K562 (cell line): ENCODE measurements around the gene ANO1. TPM values are rescaled to one million over a fixed set of nuclear protein-coding genes. Genes with fewer than 3 reads are reported as not detected.

Source experiments
- ATAC-seq: fragments of 200-7000 bp; cut with Tn5 transposase; 3 replicates; pipeline ENCODE4 v1.9.1; 2020; ENCODE audit warnings: moderate library complexity
- BruUV-seq: library from RNA; stranded (reverse); fragments of 400-500 nt; replicated peaks from 2 replicates; lab custom pipeline; 2021; lab: Mats Ljungman, UMichigan
- CTCF ChIA-PET: fragments of 300-600 bp; formaldehyde crosslinking; extraction: SDS; loops from one replicate; lab custom pipeline; 2021; ENCODE audit warnings: low intra/inter-chr PET ratio; lab: Yijun Ruan, JAX
- POLR2A ChIA-PET: fragments of 300-600, 350-650 bp; sonication (Branson Sonifier 250); formaldehyde crosslinking; extraction: SDS; loops from one replicate; lab custom pipeline; 2021; ENCODE audit warnings: antibody characterized with exemption, inconsistent platforms; lab: Yijun Ruan, JAX
- DNase-seq, 4 experiments: peaks; one replicate each; pipeline versions ENCODE4 v3.0.0 to v3.0.0-alpha.2; 2011 to 2018; ENCODE audit warnings: low spot score in 3 of 4, mixed read lengths in 3 of 4; ENCODE audit errors: extremely low read depth in 1 of 4
- FAIRE-seq: peaks from 2 replicates; lab custom pipeline; 2011; peaks lifted over from hg19 to GRCh38; lab: Jason Lieb, UNC
- H2AFZ ChIP-seq: 2 replicates; pipeline ENCODE4 v1.6.0; 2011; ENCODE audit warnings: low read depth, low read length, control low read depth, inconsistent platforms
- H3K27ac ChIP-seq: fragments of 200-600 bp; 3 replicates; pipeline ENCODE4 v1.8.0; 2011; ENCODE audit warnings: low read depth, mild to moderate bottlenecking, control low read depth, inconsistent platforms, low read length, moderate library complexity, mixed read lengths; ENCODE audit errors: extremely low read depth
- H3K27me3 ChIP-seq, 2 experiments: fragments of 300-600 bp in 1 of 2; 2 replicates in 1 of 2; 3 replicates in 1 of 2; pipeline versions ENCODE4 v1.6.0 to v1.8.0; 2011; ENCODE audit warnings: inconsistent platforms in 2 of 2, low read length in 2 of 2, mild to moderate bottlenecking in 1 of 2, mixed read lengths in 1 of 2, moderate library complexity in 1 of 2; ENCODE audit not compliant: control insufficient read depth in 2 of 2, insufficient read depth in 2 of 2
- H3K36me3 ChIP-seq: fragments of 300-600 bp; 3 replicates; pipeline ENCODE4 v1.8.0; 2011; ENCODE audit warnings: mild to moderate bottlenecking, low read length, inconsistent platforms; ENCODE audit not compliant: control insufficient read depth, insufficient read depth
- H3K4me1 ChIP-seq, 2 experiments: fragments of 200-600 bp in 1 of 2; replicated peaks in 1 of 2; 2 replicates in 1 of 2; 3 replicates in 1 of 2; pipeline versions ENCODE4 v1.5.1 to v1.8.0; 2011; ENCODE audit warnings: inconsistent platforms in 2 of 2, low read length in 2 of 2, mild to moderate bottlenecking in 1 of 2, mixed read lengths in 1 of 2, moderate library complexity in 1 of 2; ENCODE audit not compliant: control insufficient read depth in 2 of 2, insufficient read depth in 2 of 2
- H3K4me2 ChIP-seq: 2 replicates; pipeline ENCODE4 v1.6.1; 2011; ENCODE audit warnings: low read length, control low read depth, inconsistent platforms, mixed read lengths; ENCODE audit not compliant: insufficient read depth
- H3K4me3 ChIP-seq: fragments of 200-600 bp; sonication (generic), shearing (Covaris generic); 2 replicates; pipeline ENCODE4 v1.5.1; 2016; ENCODE audit warnings: control low read depth, inconsistent platforms
- H3K79me2 ChIP-seq: fragments of 200-600 bp; 3 replicates; pipeline ENCODE4 v1.8.0; 2011; ENCODE audit warnings: low read length, inconsistent platforms; ENCODE audit not compliant: control insufficient read depth, insufficient read depth
- H3K9ac ChIP-seq, 2 experiments: 2 replicates each; pipeline versions ENCODE4 v1.6.0 to v1.6.1; 2011; ENCODE audit warnings: low read depth in 2 of 2, low read length in 2 of 2, control low read depth in 1 of 2, inconsistent platforms in 1 of 2, mild to moderate bottlenecking in 1 of 2, mixed read lengths in 1 of 2; ENCODE audit not compliant: insufficient read depth in 1 of 2
- H3K9me1 ChIP-seq: one replicate; pipeline ENCODE4 v1.6.0; 2011; ENCODE audit warnings: inconsistent platforms, mild to moderate bottlenecking, low read length, moderate library complexity; ENCODE audit not compliant: control insufficient read depth, insufficient read depth
- H3K9me3 ChIP-seq: replicated peaks from 2 replicates; pipeline ENCODE4 v1.5.1; 2011; ENCODE audit warnings: low read depth, low read length, inconsistent platforms; ENCODE audit not compliant: control insufficient read depth, insufficient read depth
- H4K20me1 ChIP-seq: replicated peaks from 2 replicates; pipeline ENCODE4 v1.6.1; 2011; ENCODE audit warnings: low read length, inconsistent platforms, mixed read lengths; ENCODE audit not compliant: control insufficient read depth, insufficient read depth
- CTCF ChIP-seq, 3 experiments: IDR thresholded peaks in 2 of 3; conservative IDR thresholded peaks in 1 of 3; 2 replicates each; pipeline ENCODE4 v1.5.1; 2011 to 2012; ENCODE audit warnings: low read length in 3 of 3, mild to moderate bottlenecking in 3 of 3, control low read depth in 2 of 3, improper control_type of control experiment in 1 of 3, inconsistent platforms in 1 of 3, low read depth in 1 of 3, mixed read lengths in 1 of 3, moderate library complexity in 1 of 3; ENCODE audit not compliant: insufficient read depth in 2 of 3
- PKNOX1 ChIP-seq: fragments of 450-650 bp; IDR thresholded peaks from 2 replicates; pipeline ENCODE4 v1.6.1; 2016
- RAD21 ChIP-seq, 2 experiments: fragments of 250-450 bp in 1 of 2; fragments of 450-650 bp in 1 of 2; sonication (Bioruptor Pico) in 1 of 2; formaldehyde crosslinking in 1 of 2; IDR thresholded peaks in 1 of 2; conservative IDR thresholded peaks in 1 of 2; 2 replicates each; pipeline versions ENCODE4 v1.4.0 to v1.8.0; 2020 to 2022; ENCODE audit warnings: mild to moderate bottlenecking in 2 of 2, moderate library complexity in 1 of 2
- STAG1 ChIP-seq: sonication (generic); formaldehyde crosslinking; IDR thresholded peaks from 2 replicates; pipeline ENCODE4 v1.5.0; 2020; ENCODE audit warnings: missing genetic modification reagents, borderline replicate concordance
- WGBS: fragments of 100-300 bp; shearing (Covaris generic); methylation state at CpG from one replicate; pipeline ENCODE4 v1.1.6; 2016; ENCODE audit warnings: low coverage, mixed read lengths; ENCODE audit not compliant: insufficient coverage; ENCODE audit errors: missing lambda C conversion rate; 5-methylcytosine and 5-hydroxymethylcytosine counted together
- in situ Hi-C: fragments of 300-500 bp; cut with MboI; formaldehyde crosslinking; loops from 4 replicates; pipeline ENCODE4 v1.15.0; 2018; ENCODE audit warnings: inconsistent platforms, mixed read lengths
- intact Hi-C: fragments of 100-400 bp; cut with micrococcal nuclease; formaldehyde crosslinking; loops from 2 replicates; pipeline ENCODE4 v1.14.2; 2022
- polyA plus RNA-seq, 8 experiments: library from polyadenylated mRNA; depleted of rRNA in 4 of 8; stranded (reverse) in 5 of 8; unstranded in 3 of 8; fragments of >200 nt; fragmentation: Nextera tagmentation in 2 of 8; fragmentation: Illumina TruSeq in 1 of 8; extraction: Ambion mirVana in 2 of 8; extraction: Trizol in 1 of 8; gene quantifications; 2 replicates each; pipeline versions ENCODE4 v1.2.1 to v1.2.3, GENCODE V29; 2011 to 2014; ENCODE audit warnings: inconsistent platforms in 1 of 8, missing spikeins in 1 of 8
- total RNA-seq, 7 experiments: library from RNA; depleted of rRNA in 6 of 7; stranded (reverse); fragments of >200 nt in 6 of 7; fragmentation: Illumina TruSeq in 2 of 7; extraction: Trizol in 2 of 7; gene quantifications; 2 replicates each; pipeline versions ENCODE4 v1.2.1 to v1.2.3, GENCODE V29; 2011 to 2021; ENCODE audit warnings: low replicate concordance in 1 of 7

Gene ANO1
- total and polyA plus RNA-seq, 9 of the 15 experiments (the other 6 are each of a cell fraction or from before 2014, with no cell fraction given) = not detected

GRCh38 chr11:70158201-70158600 is 80.1 kb downstream of the ANO1 start:
- ATAC-seq = peak; percentile 92
- Histone ChIP-seq H3K36me3 (no peaks in the 10 kb centered on the region), H3K4me3 (no peak overlapping the region), H3K79me2 (no peaks in the 10 kb centered on the region), H3K9me3 (no peaks in the 10 kb centered on the region), H3K4me1 (peaks cover 0 to 15% of the 10 kb centered on the region in 2 experiments; a peak in 1 of 5 replicates), H4K20me1 (peaks cover 6% of the 10 kb centered on the region; the same call in 1 of the 2 replicates), H3K4me2 (no peak overlapping the region), H3K27me3 (peaks cover 39 to 77% of the 10 kb centered on the region in 2 experiments), H3K9ac (no peak overlapping the region), H2AFZ (no peak overlapping the region), H3K9me1 (no peaks in the 10 kb centered on the region), H3K27ac (no peak overlapping the region)
- CTCF ChIA-PET = no interaction called here
- POLR2A ChIA-PET = no interaction called here
- TF ChIP-seq PKNOX1 = no peak
- peak; percentile 44; the same call in 1 of the 2 replicates for TF ChIP-seq STAG1 (CRISPR knock-in tag)
- TF ChIP-seq RAD21 (CRISPR knock-in tag; conservative IDR thresholded peaks at IDR 0.05 in 1 of 2, IDR thresholded peaks at IDR 0.05 in 1 of 2) = peak; percentile 12 to 55; a peak in 2 of 4 replicates
- TF ChIP-seq CTCF (IDR thresholded peaks at IDR 0.05 in 2 of 3, conservative IDR thresholded peaks at IDR 0.05 in 1 of 3; ENCODE audit: insufficient read depth in 2 of 3, low read depth in 1 of 3, low read length in 3 of 3) = peak; percentile 55 to 69 (median 64)
- BruUV-seq = no TSS peak
- intact Hi-C loops = no loop called here
- peak; percentile 43 to 58 (median 44) for DNase-seq
- in situ Hi-C loops = no loop called here
- FAIRE-seq = peak; percentile 52
- WGBS = under 1% methylated on average over 8 of the region's 8 CpGs
